BE2C (cell line): Measurements from ENCODE around the gene MACROD1.
A peak's percentile ranks its signal among the peaks of the same experiment; 100 is the strongest.

Source experiments
- DNase-seq: peaks from one replicate; pipeline ENCODE4 v3.0.0-alpha.2; 2020
- H3K27me3 ChIP-seq: fragments of 250-450 bp; sonication (Bioruptor Pico); 2 replicates; pipeline ENCODE4 v1.5.1; 2020; ENCODE audit warnings: mild to moderate bottlenecking
- H3K36me3 ChIP-seq: fragments of 250-450 bp; sonication (Bioruptor Pico); 2 replicates; pipeline ENCODE4 v1.5.1; 2020; ENCODE audit warnings: mild to moderate bottlenecking
- H3K4me1 ChIP-seq: fragments of 250-450 bp; sonication (Bioruptor Pico); 2 replicates; pipeline ENCODE4 v1.5.1; 2020
- H3K4me3 ChIP-seq: 2 replicates; pipeline ENCODE4 v1.5.1; 2011; ENCODE audit warnings: low read depth, low read length
- H3K9me3 ChIP-seq: fragments of 250-450 bp; sonication (Bioruptor Pico); 2 replicates; pipeline ENCODE4 v1.5.1; 2020
- CTCF ChIP-seq: IDR thresholded peaks from 2 replicates; pipeline ENCODE4 v1.5.1; 2012; ENCODE audit warnings: mild to moderate bottlenecking, low read depth, low read length

MACROD1 gene

GRCh38 chr11:64044730-64045393 lies 121.1 kb downstream of the MACROD1 start:
- Histone ChIP-seq H3K36me3 (no peaks in the 10 kb centered on the region), H3K27me3 (no peaks in the 10 kb centered on the region), H3K4me1 (no peaks in the 10 kb centered on the region), H3K4me3 (no peak overlapping the region), H3K9me3 (no peaks in the 10 kb centered on the region)
- no peak for TF ChIP-seq CTCF
- DNase-seq = peak; percentile 53

GRCh38 chr11:64043545-64043944 lies 122.4 kb downstream of the MACROD1 start:
- no peaks in the 10 kb centered on the region for H3K27me3 ChIP-seq
- no peaks in the 10 kb centered on the region for H3K9me3 ChIP-seq
- H3K4me1 ChIP-seq = no peaks in the 10 kb centered on the region

GRCh38 chr11:64042301-64042700 lies 123.6 kb downstream of the MACROD1 start:
- H3K27me3 ChIP-seq = no peaks in the 10 kb centered on the region
- no peak for TF ChIP-seq CTCF
- H3K4me3 ChIP-seq = no peak overlapping the region
- H3K9me3 ChIP-seq = no peaks in the 10 kb centered on the region
- no peaks in the 10 kb centered on the region for H3K4me1 ChIP-seq
- DNase-seq = no peak
- no peaks in the 10 kb centered on the region for H3K36me3 ChIP-seq

More at GRCh38 chr11:64043545-64043944, 122.4 kb downstream of the MACROD1 start:
- H3K4me3 ChIP-seq = no peak overlapping the region
- no peak for DNase-seq
- no peak for TF ChIP-seq CTCF
- no peaks in the 10 kb centered on the region for H3K36me3 ChIP-seq

- Histone ChIP-seq H3K4me3 (no peak overlapping the region), H3K36me3 (no peaks in the 10 kb centered on the region), H3K9me3 (no peaks in the 10 kb centered on the region), H3K4me1 (no peaks in the 10 kb centered on the region), H3K27me3 (peaks cover 3% of the 10 kb centered on the region)
- no peak for TF ChIP-seq CTCF
- DNase-seq = no peak
These were observed 124.1 kb downstream of the MACROD1 start for GRCh38 chr11:64041846-64042245.

- no peak for DNase-seq
These were observed 125.1 kb downstream of the MACROD1 start for GRCh38 chr11:64040684-64041322.

More at GRCh38 chr11:64040684-64041322, 125.1 kb downstream of the MACROD1 start:
- H3K4me1 ChIP-seq = no peaks in the 10 kb centered on the region
- peaks cover 10% of the 10 kb centered on the region for H3K27me3 ChIP-seq
- H3K36me3 ChIP-seq = no peaks in the 10 kb centered on the region
- peak; percentile 54 for TF ChIP-seq CTCF
- no peak overlapping the region for H3K4me3 ChIP-seq
- no peaks in the 10 kb centered on the region for H3K9me3 ChIP-seq
